Neural progenitor cell (in vitro differentiated cells): ENCODE data around the gene SH3TC1. TPM values are rescaled to one million over a fixed set of nuclear protein-coding genes. Genes with fewer than 3 reads are reported as not detected.

Source experiments
- DNase-seq: peaks from one replicate; pipeline ENCODE4 v3.0.0-alpha.2; 2016; ENCODE audit warnings: low spot score
- H2AFZ ChIP-seq: fragments of 200-600 bp; sonication (generic); replicated peaks from 2 replicates; pipeline ENCODE4 v1.6.1; 2016; ENCODE audit warnings: antibody characterized with exemption
- H3F3A ChIP-seq: fragments of 200-600 bp; sonication (generic); 2 replicates; pipeline ENCODE4 v1.6.1; 2016; ENCODE audit warnings: antibody characterized with exemption, low read depth
- H3K27ac ChIP-seq: fragments of 200-600 bp; sonication (generic); 2 replicates; pipeline ENCODE4 v1.5.1; 2016; ENCODE audit warnings: mild to moderate bottlenecking
- H3K27me3 ChIP-seq: fragments of 200-600 bp; sonication (generic); 2 replicates; pipeline ENCODE4 v1.6.1; 2016; ENCODE audit warnings: mild to moderate bottlenecking, moderate library complexity
- H3K36me3 ChIP-seq: fragments of 200-600 bp; sonication (generic); 2 replicates; pipeline ENCODE4 v1.5.1; 2016
- H3K4me1 ChIP-seq: fragments of 200-600 bp; sonication (generic); 2 replicates; pipeline ENCODE4 v1.6.1; 2016; ENCODE audit warnings: mixed run types
- H3K4me2 ChIP-seq: fragments of 200-600 bp; sonication (generic); 2 replicates; pipeline ENCODE4 v1.6.1; 2016
- H3K4me3 ChIP-seq: fragments of 200-600 bp; sonication (generic); 2 replicates; pipeline ENCODE4 v1.5.1; 2016
- H3K79me2 ChIP-seq: fragments of 200-600 bp; sonication (generic); 2 replicates; pipeline ENCODE4 v1.6.1; 2016; ENCODE audit warnings: low read depth
- H3K9ac ChIP-seq: fragments of 200-600 bp; sonication (generic); 2 replicates; pipeline ENCODE4 v1.6.1; 2016
- H3K9me3 ChIP-seq: fragments of 200-600 bp; sonication (generic); 2 replicates; pipeline ENCODE4 v1.5.1; 2016; ENCODE audit warnings: low read depth
- H4K20me1 ChIP-seq: fragments of 200-600 bp; sonication (generic); 2 replicates; pipeline ENCODE4 v1.6.1; 2016; ENCODE audit warnings: low read depth
- H3K27ac Mint-ChIP-seq: 3 replicates; pipeline ENCODE4 v1.8.0; 2021; ENCODE audit warnings: mixed read lengths
- H3K27me3 Mint-ChIP-seq: 2 replicates; pipeline ENCODE4 v1.8.0; 2022; ENCODE audit warnings: low read depth, mild to moderate bottlenecking, inconsistent platforms, moderate library complexity, mixed read lengths; ENCODE audit not compliant: insufficient read depth
- H3K36me3 Mint-ChIP-seq: 3 replicates; pipeline ENCODE4 v1.8.0; 2021; ENCODE audit warnings: mixed read lengths
- H3K4me1 Mint-ChIP-seq: 3 replicates; pipeline ENCODE4 v1.8.0; 2021; ENCODE audit warnings: mixed read lengths
- H3K4me3 Mint-ChIP-seq: 3 replicates; pipeline ENCODE4 v1.8.0; 2021; ENCODE audit warnings: mild to moderate bottlenecking, moderate library complexity, mixed read lengths
- H3K9me3 Mint-ChIP-seq: 3 replicates; pipeline ENCODE4 v1.8.0; 2020; ENCODE audit warnings: mixed read lengths
- CTCF ChIP-seq: fragments of 200-600 bp; sonication (generic); IDR thresholded peaks from 2 replicates; pipeline ENCODE4 v1.5.1; 2017; ENCODE audit warnings: antibody characterized with exemption, mild to moderate bottlenecking
- EZH2 ChIP-seq: fragments of 200-600 bp; sonication (generic); IDR thresholded peaks from 2 replicates; pipeline ENCODE4 v1.6.1; 2017; ENCODE audit warnings: antibody characterized with exemption, mild to moderate bottlenecking, moderate library complexity
- EZH2phosphoT487 ChIP-seq: fragments of 200-600 bp; sonication (generic); IDR thresholded peaks from 2 replicates; pipeline ENCODE4 v1.6.1; 2017; ENCODE audit warnings: antibody characterized with exemption
- total RNA-seq: library from RNA; depleted of rRNA; stranded (reverse); fragments of >200 nt; gene quantifications from 2 replicates; pipeline ENCODE4 v1.2.3, GENCODE V29; 2015; ENCODE audit warnings: low replicate concordance

Gene SH3TC1
- total RNA-seq, 1 donor from 2014 or later = 0.22 TPM

- no peak overlapping the region for H3K9ac ChIP-seq
- H4K20me1 ChIP-seq = peaks cover 8% of the 10 kb centered on the region
- H3K4me1 ChIP-seq = no peaks in the 10 kb centered on the region
- H3K9me3 ChIP-seq = no peaks in the 10 kb centered on the region
- H3K27me3 ChIP-seq = peaks cover 26% of the 10 kb centered on the region
- no peak for TF ChIP-seq EZH2phosphoT487
- TF ChIP-seq EZH2 = no peak
- no peak for TF ChIP-seq CTCF
- Mint-ChIP-seq H3K9me3 (peaks cover 9% of the 10 kb centered on the region), H3K36me3 (no peaks in the 10 kb centered on the region), H3K27ac (no peak overlapping the region), H3K4me3 (no peak overlapping the region), H3K27me3 (peaks cover 31% of the 10 kb centered on the region), H3K4me1 (peaks cover 9% of the 10 kb centered on the region)
- no peak overlapping the region for H3K4me3 ChIP-seq
- no peaks in the 10 kb centered on the region for H3K36me3 ChIP-seq
- no peak overlapping the region for H2AFZ ChIP-seq
- no peak for DNase-seq
- H3K4me2 ChIP-seq = no peak overlapping the region
- H3F3A ChIP-seq = no peaks in the 10 kb centered on the region
- H3K27ac ChIP-seq = no peak overlapping the region
- H3K79me2 ChIP-seq = no peaks in the 10 kb centered on the region
These were observed 35.5 kb upstream of the SH3TC1 start for GRCh38 chr4:8163436-8164193.

GRCh38 chr4:8164194-8164565 is 34.9 kb upstream of the SH3TC1 start:
- H3K27ac Mint-ChIP-seq = no peak overlapping the region
- TF ChIP-seq EZH2phosphoT487 = no peak
- TF ChIP-seq CTCF = no peak
- no peak for TF ChIP-seq EZH2

GRCh38 chr4:8164687-8165086 is 34.4 kb upstream of the SH3TC1 start:
- H3K79me2 ChIP-seq = no peaks in the 10 kb centered on the region
- no peaks in the 10 kb centered on the region for H3K36me3 ChIP-seq
- no peak overlapping the region for H3K4me3 ChIP-seq
- peaks cover 28% of the 10 kb centered on the region for H3K27me3 Mint-ChIP-seq
- no peak overlapping the region for H3K27ac ChIP-seq
- H3F3A ChIP-seq = no peaks in the 10 kb centered on the region
- TF ChIP-seq EZH2 (no peak), EZH2phosphoT487 (no peak), CTCF (no peak)
- H3K9me3 ChIP-seq = no peaks in the 10 kb centered on the region
- H3K4me1 ChIP-seq = no peaks in the 10 kb centered on the region
- peaks cover 3% of the 10 kb centered on the region for H3K4me1 Mint-ChIP-seq
- peaks cover 18% of the 10 kb centered on the region for H3K27me3 ChIP-seq
- no peak overlapping the region for H2AFZ ChIP-seq
- H3K4me2 ChIP-seq = no peak overlapping the region
- no peak overlapping the region for H3K4me3 Mint-ChIP-seq
- no peak overlapping the region for H3K9ac ChIP-seq
- peaks cover 13% of the 10 kb centered on the region for H3K9me3 Mint-ChIP-seq
- peaks cover 7% of the 10 kb centered on the region for H4K20me1 ChIP-seq
- no peaks in the 10 kb centered on the region for H3K36me3 Mint-ChIP-seq
- H3K27ac Mint-ChIP-seq = no peak overlapping the region
- no peak for DNase-seq

More at GRCh38 chr4:8164194-8164565, 34.9 kb upstream of the SH3TC1 start:
- peaks cover 11% of the 10 kb centered on the region for H3K9me3 Mint-ChIP-seq
- no peak overlapping the region for H3K27ac ChIP-seq
- H3F3A ChIP-seq = no peaks in the 10 kb centered on the region
- H3K36me3 ChIP-seq = no peaks in the 10 kb centered on the region
- DNase-seq = no peak
- H3K4me3 Mint-ChIP-seq = no peak overlapping the region
- no peaks in the 10 kb centered on the region for H3K9me3 ChIP-seq
- H2AFZ ChIP-seq = no peak overlapping the region
- peaks cover 6% of the 10 kb centered on the region for H3K4me1 Mint-ChIP-seq
- no peak overlapping the region for H3K4me3 ChIP-seq
- no peaks in the 10 kb centered on the region for H3K4me1 ChIP-seq
- peaks cover 28% of the 10 kb centered on the region for H3K27me3 Mint-ChIP-seq
- H3K79me2 ChIP-seq = no peaks in the 10 kb centered on the region
- no peak overlapping the region for H3K9ac ChIP-seq
- H3K27me3 ChIP-seq = peaks cover 23% of the 10 kb centered on the region
- H3K36me3 Mint-ChIP-seq = no peaks in the 10 kb centered on the region
- H3K4me2 ChIP-seq = no peak overlapping the region
- peaks cover 8% of the 10 kb centered on the region for H4K20me1 ChIP-seq
